ENCODE data around the gene NUAK1. TPM values are rescaled to one million over a fixed set of nuclear protein-coding genes. Genes with fewer than 3 reads are reported as not detected.
A peak's percentile ranks its signal among the peaks of the same experiment; 100 is the strongest.

NUAK1 gene
- total RNA-seq, 1 experiment from 2014 or later, result 10.1 TPM

- Histone ChIP-seq H3K4ac (ENCODE audit: low read depth, low read length) (no peak overlapping the region), H3T11ph (ENCODE audit: low read length) (no peak overlapping the region), H2BK20ac (ENCODE audit: low read depth, low read length, poor library complexity, severe bottlenecking) (no peak overlapping the region), H3K4me2 (ENCODE audit: insufficient read depth, insufficient read length, low read length) (no peak overlapping the region), H3K18ac (ENCODE audit: insufficient read length, low read depth, low read length) (no peak overlapping the region), H3K9me3 (ENCODE audit: control insufficient read depth, low read depth, low read length) (no peaks in the 10 kb centered on the region), H3K23me2 (ENCODE audit: insufficient read length, low read depth, low read length, poor library complexity, severe bottlenecking) (no peaks in the 10 kb centered on the region), H2BK120ac (ENCODE audit: low read depth, low read length, poor library complexity, severe bottlenecking) (no peak overlapping the region), H2BK15ac (ENCODE audit: low read depth, low read length) (no peak overlapping the region), H3K79me2 (ENCODE audit: insufficient read depth, low read length) (no peaks in the 10 kb centered on the region), H4K5ac (ENCODE audit: insufficient read length, low read depth, low read length) (no peak overlapping the region), H3K4me1 (ENCODE audit: insufficient read depth, low read length) (peaks cover 5% of the 10 kb centered on the region), H4K91ac (ENCODE audit: insufficient read length, low read depth, low read length) (no peak overlapping the region), H3K79me1 (ENCODE audit: insufficient read depth, low read depth, low read length, poor library complexity, severe bottlenecking) (no peaks in the 10 kb centered on the region), H3K27ac (ENCODE audit: insufficient read length, low read depth, low read length) (no peak overlapping the region), H3K9ac (ENCODE audit: extremely low read depth, insufficient read length, low read length) (no peak overlapping the region), H3K14ac (ENCODE audit: insufficient read depth, low read length) (no peak overlapping the region), H2AFZ (ENCODE audit: low read length) (no peak overlapping the region), H4K8ac (replicated peaks; ENCODE audit: insufficient read length, low read depth, low read length) (no peak overlapping the region), H2BK5ac (ENCODE audit: insufficient read length, low read length) (no peak overlapping the region), H3K56ac (ENCODE audit: insufficient read length, low read depth, low read length) (no peak overlapping the region), H2BK12ac (ENCODE audit: insufficient read length, low read depth, low read length) (no peak overlapping the region), H3K27me3 (ENCODE audit: insufficient read depth, low read length) (no peaks in the 10 kb centered on the region), H3K23ac (ENCODE audit: insufficient read length, low read depth, low read length) (no peak overlapping the region), H2AK5ac (ENCODE audit: insufficient read length, low read length) (no peak overlapping the region), H4K20me1 (ENCODE audit: control insufficient read depth, insufficient read depth, insufficient read length) (no peaks in the 10 kb centered on the region)
- no peak for DNase-seq
- no peaks in the 10 kb centered on the region for H3K9me3 Mint-ChIP-seq
- no peaks in the 10 kb centered on the region for H3K27me3 Mint-ChIP-seq (ENCODE audit: low read depth)
- WGBS (ENCODE audit: extremely low coverage, insufficient read length, low lambda C conversion rate), result no CpG with 5 or more reads among the region's 7 CpGs
- peak overlapping the region in 2 of 3 experiments; percentile 13 to 25; a peak in 2 of 7 replicates for H3K27ac Mint-ChIP-seq
- H3K36me3 Mint-ChIP-seq (ENCODE audit: insufficient read depth in 1 of 3, low read depth in 3 of 3), result peaks cover 20 to 32% (median 21%) of the 10 kb centered on the region in 3 experiments; a peak in 6 of 7 replicates
- TF ChIP-seq CTCF (conservative IDR thresholded peaks at IDR 0.05), result no peak
- peaks cover 21 to 22% of the 10 kb centered on the region in 2 experiments for H3K4me1 Mint-ChIP-seq
- H3K4me3 Mint-ChIP-seq, result no peak overlapping the region
Measured at GRCh38 chr12:106063826-106064720, 74.7 kb downstream of the NUAK1 start.

Measured in H9 (cell line).